Adrenal gland (tissue), 12 donors: ENCODE data around the gene PDGFD. TPM values are rescaled to one million over a fixed set of nuclear protein-coding genes. Genes with fewer than 3 reads are reported as not detected.

Source experiments
- DNase-seq, 7 donors: peaks; one replicate each; pipeline ENCODE4 v3.0.0-alpha.2; 2019 to 2020
- H3K27ac ChIP-seq, 5 donors: fragments of 200-600 bp; sonication (generic) in 4 of 5; 1 replicate in 3 of 5; 2 replicates in 2 of 5; pipeline versions ENCODE4 v1.5.1 to v1.8.0; 2016 to 2020; ENCODE audit warnings: mild to moderate bottlenecking in 1 of 5
- H3K27me3 ChIP-seq: fragments of 200-600 bp; 2 replicates; pipeline ENCODE4 v1.8.0; 2021
- H3K36me3 ChIP-seq, 2 donors: fragments of 200-600 bp; replicated peaks in 1 of 2; 1 replicate in 1 of 2; 2 replicates in 1 of 2; pipeline versions ENCODE4 v1.5.1 to v1.8.0; 2018 to 2022
- H3K4me1 ChIP-seq, 2 donors: fragments of 200-600 bp; replicated peaks in 1 of 2; 1 replicate in 1 of 2; 2 replicates in 1 of 2; pipeline versions ENCODE4 v1.5.1 to v1.8.0; 2018 to 2021
- H3K4me3 ChIP-seq, 4 donors: fragments of 200-600 bp; sonication (generic) in 3 of 4; one replicate each; pipeline ENCODE4 v1.5.1; 2016 to 2018
- H3K9me3 ChIP-seq, 3 donors: fragments of 200-600 bp; sonication (generic) in 1 of 3; replicated peaks in 1 of 3; 1 replicate in 2 of 3; 2 replicates in 1 of 3; pipeline versions ENCODE4 v1.5.1 to v1.8.0; 2016 to 2021
- CTCF ChIP-seq, 6 experiments: fragments of 450-650 bp in 4 of 6; fragments of 200-600 bp in 2 of 6; sonication (generic) in 1 of 6; IDR thresholded peaks; 1 replicate in 5 of 6; 2 replicates in 1 of 6; pipeline versions ENCODE4 v1.5.1 to v1.8.0; 2016 to 2021; ENCODE audit warnings: antibody characterized with exemption in 6 of 6, mild to moderate bottlenecking in 2 of 6, moderate library complexity in 1 of 6
- POLR2A ChIP-seq, 2 donors: fragments of 450-650 bp; IDR thresholded peaks; one replicate each; pipeline ENCODE4 v1.6.1; 2017; ENCODE audit warnings: antibody characterized with exemption in 2 of 2, mild to moderate bottlenecking in 2 of 2, moderate library complexity in 1 of 2
- WGBS, 4 donors: extraction: QIAGEN DNeasy Blood & Tissue Kit in 2 of 4; methylation state at CpG; one replicate each; pipeline versions ENCODE4 v1.1.5 to v1.1.7; 2013 to 2017; 5-methylcytosine and 5-hydroxymethylcytosine counted together
- intact Hi-C, 2 donors: fragments of 100-400 bp; cut with DNase I; formaldehyde crosslinking; loops; one replicate each; pipeline versions ENCODE4 v1.14.1 to v1.15.0; 2022 to 2023
- polyA plus RNA-seq, 3 donors: library from polyadenylated mRNA; stranded (reverse); fragments of 200-250 nt in 2 of 3; fragments of 350-450 nt in 1 of 3; fragmentation: Illumina TruSeq in 1 of 3; extraction: RNeasy Lipid Tissue Mini Kit (QIAGEN cat#74804) in 1 of 3; gene quantifications; one replicate each; pipeline ENCODE4 v1.2.3, GENCODE V29; 2013 to 2014
- total RNA-seq, 9 donors: library from RNA; depleted of rRNA in 4 of 9; stranded (reverse); fragments of >200 nt in 4 of 9; fragments of 120-200 nt in 1 of 9; fragmentation: NEBNext Ultra II Directional in 1 of 9; extraction: Animal tissue kit (Norgen Biotek cat#: 25700) in 1 of 9; gene quantifications; one replicate each; pipeline versions ENCODE4 v1.1.0 to v1.2.4, GENCODE V29; 2013 to 2023
- donor health status: healthy with polysubstance abuse.
- donor health status: Bipolar disorder and iron deficiency.
- donor health status: DM: yes; HTN: yes; CAD: no.
- donor health status: DM: no; HTN: no; CAD: no.
- donor health status: DM: no; HTN: no; CAD: no.
- donor health status: DM: yes; HTN: yes; CAD: no.

Gene PDGFD
- total and polyA plus RNA-seq, 12 donors, result 42.7 to 297 (median 199) TPM

GRCh38 chr11:103895106-103895505, 268.8 kb downstream of the PDGFD start:
- intact Hi-C loops, result no loop called here
- WGBS, 4 donors, result 81 to 93% (median 89%) methylated on average over 3 of the region's 3 CpGs

GRCh38 chr11:103894673-103895072, 269.3 kb downstream of the PDGFD start:
- no peaks in the 10 kb centered on the region for H3K36me3 ChIP-seq
- H3K4me1 ChIP-seq, result peaks cover 0 to 14% of the 10 kb centered on the region in 2 donors
- intact Hi-C loops, result no loop called here
- no peaks in the 10 kb centered on the region for H3K27me3 ChIP-seq
- no peak overlapping the region for H3K27ac ChIP-seq
- TF ChIP-seq POLR2A (IDR thresholded peaks at IDR 0.05), result no peak
- no peak for TF ChIP-seq CTCF (IDR thresholded peaks at IDR 0.05)
- no peak for DNase-seq
- H3K4me3 ChIP-seq, result no peak overlapping the region
- WGBS, 4 donors, result 82 to 91% (median 87%) methylated on average over 3 of the region's 3 CpGs
- H3K9me3 ChIP-seq, result no peaks in the 10 kb centered on the region

More at GRCh38 chr11:103895106-103895505, 268.8 kb downstream of the PDGFD start:
- Histone ChIP-seq H3K27me3 (no peaks in the 10 kb centered on the region), H3K36me3 (no peaks in the 10 kb centered on the region), H3K27ac (no peak overlapping the region), H3K4me1 (peaks cover 0 to 14% of the 10 kb centered on the region in 2 donors), H3K9me3 (no peaks in the 10 kb centered on the region), H3K4me3 (no peak overlapping the region)
- no peak for DNase-seq
- TF ChIP-seq CTCF (IDR thresholded peaks at IDR 0.05) (no peak), POLR2A (IDR thresholded peaks at IDR 0.05) (no peak)

GRCh38 chr11:103894034-103894433, 269.9 kb downstream of the PDGFD start:
- H3K36me3 ChIP-seq, result no peaks in the 10 kb centered on the region
- no peak overlapping the region for H3K4me3 ChIP-seq
- TF ChIP-seq CTCF (IDR thresholded peaks at IDR 0.05) (no peak), POLR2A (IDR thresholded peaks at IDR 0.05) (no peak)
- no peaks in the 10 kb centered on the region for H3K27me3 ChIP-seq
- H3K27ac ChIP-seq, result no peak overlapping the region
- H3K9me3 ChIP-seq, result no peaks in the 10 kb centered on the region
- DNase-seq, result no peak
- intact Hi-C loops, result no loop called here
- WGBS, 4 donors, result 91 to 93% (median 92%) methylated on average over 3 of the region's 3 CpGs
- H3K4me1 ChIP-seq, result peaks cover 0 to 14% of the 10 kb centered on the region in 2 donors

GRCh38 chr11:103893371-103893770, 270.6 kb downstream of the PDGFD start:
- DNase-seq, result no peak
- intact Hi-C loops, result no loop called here
- 92 to 100% (median 95%) methylated on average over 2 of the region's 2 CpGs for WGBS, 4 donors
- no peak for TF ChIP-seq POLR2A (IDR thresholded peaks at IDR 0.05)
- no peak for TF ChIP-seq CTCF (IDR thresholded peaks at IDR 0.05)
- Histone ChIP-seq H3K27me3 (no peaks in the 10 kb centered on the region), H3K36me3 (no peaks in the 10 kb centered on the region), H3K4me3 (no peak overlapping the region), H3K27ac (no peak overlapping the region), H3K4me1 (peaks cover 0 to 14% of the 10 kb centered on the region in 2 donors), H3K9me3 (no peaks in the 10 kb centered on the region)
